Eye (tissue), 1 donor: ENCODE data around the gene B3GALNT2.

Experiments
- DNase-seq: peaks from one replicate; pipeline ENCODE4 v3.0.0-alpha.2; 2015

Gene B3GALNT2

DNA sequence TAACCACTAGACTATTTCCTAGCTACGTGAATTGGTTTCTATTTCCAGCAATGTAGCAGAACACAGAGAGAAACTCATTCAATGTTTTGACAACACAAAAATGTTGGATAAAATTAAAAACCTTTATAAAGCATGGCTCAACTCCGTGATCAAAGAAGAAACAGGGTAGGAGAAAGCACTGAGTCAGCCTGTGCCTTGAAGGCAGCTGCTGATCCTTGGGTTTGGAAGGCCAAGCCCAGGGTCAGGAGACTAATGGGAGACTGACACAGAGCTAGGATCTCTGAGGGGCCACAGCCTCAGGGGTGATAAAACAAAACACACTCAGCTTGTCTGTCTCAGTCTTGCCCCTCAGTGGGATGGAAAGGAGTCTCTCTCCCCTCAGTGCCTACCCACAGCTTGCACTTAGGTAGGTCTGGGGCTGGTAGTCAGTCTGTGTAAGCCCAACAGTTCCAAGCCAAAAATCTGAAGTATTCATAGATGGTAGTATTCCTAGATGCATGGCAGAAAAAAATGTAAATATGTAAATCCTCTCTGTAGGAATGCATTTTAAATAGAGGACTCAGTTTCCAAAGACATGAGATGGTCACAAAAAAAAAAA is 53.3 kb downstream of the B3GALNT2 start:
- DNase-seq: no peak

DNA sequence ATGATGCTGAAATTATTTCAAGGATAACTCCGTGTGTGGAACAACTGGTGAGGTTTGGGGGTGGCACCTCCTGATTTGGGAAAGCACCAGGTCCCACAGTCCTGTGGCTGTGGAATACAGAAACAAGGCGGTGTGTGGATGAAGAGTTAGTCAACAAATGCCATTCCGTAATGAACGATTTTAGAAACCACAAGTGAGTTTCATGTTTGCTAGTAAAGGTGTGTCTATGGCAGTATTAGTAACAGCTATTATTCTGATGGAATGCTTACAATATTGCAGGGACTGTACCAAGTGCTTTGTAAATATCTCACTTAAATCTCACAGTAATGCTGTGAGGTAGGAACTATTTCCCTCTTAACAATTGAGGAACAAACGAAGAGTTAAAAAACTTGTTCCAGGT is 53.8 kb downstream of the B3GALNT2 start:
- no peak for DNase-seq

DNA sequence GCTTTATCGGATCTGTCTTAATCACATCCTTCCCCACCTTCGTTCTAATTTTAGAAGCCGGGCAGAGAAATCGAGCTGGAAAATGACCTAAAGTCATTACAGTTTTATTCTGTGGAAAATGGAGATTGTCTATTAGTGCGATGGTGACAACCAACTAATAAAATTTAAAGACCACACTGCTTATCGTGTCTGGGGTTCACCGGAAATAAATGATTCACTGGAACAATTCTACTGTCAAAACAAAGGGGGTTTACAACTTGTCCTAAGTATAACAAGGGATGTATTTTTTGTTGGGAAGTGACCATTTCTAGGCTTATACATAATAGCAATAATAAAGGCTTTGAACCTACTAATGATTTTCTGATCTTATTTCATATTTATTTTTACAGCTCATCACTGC is 55.6 kb downstream of the B3GALNT2 start:
- DNase-seq: no peak

- DNase-seq: no peak
Measured at GRCh38 chr1:235442788-235443429, 61.3 kb downstream of the B3GALNT2 start.

- no peak for DNase-seq
Measured at GRCh38 chr1:235441159-235441685, 63.0 kb downstream of the B3GALNT2 start.

DNA sequence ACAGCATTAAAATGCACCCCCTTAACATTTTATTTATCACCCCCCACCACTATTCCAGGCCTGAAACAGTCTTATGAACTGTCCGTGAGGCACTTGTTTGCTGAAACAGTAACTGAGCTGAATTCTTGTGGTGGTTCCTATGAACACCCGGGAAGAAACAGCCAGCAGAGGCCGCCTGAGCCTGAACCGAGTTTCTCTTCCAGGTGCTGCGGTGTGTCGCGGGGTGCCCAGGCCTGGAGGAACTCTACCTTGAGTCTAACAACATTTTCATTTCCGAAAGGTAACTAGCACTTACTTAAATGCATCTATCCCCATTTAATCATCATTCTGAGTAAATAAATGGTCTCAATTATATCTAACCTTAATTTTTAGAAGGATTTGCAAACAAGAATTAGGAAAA is 70.3 kb downstream of the B3GALNT2 start:
- no peak for DNase-seq

DNA sequence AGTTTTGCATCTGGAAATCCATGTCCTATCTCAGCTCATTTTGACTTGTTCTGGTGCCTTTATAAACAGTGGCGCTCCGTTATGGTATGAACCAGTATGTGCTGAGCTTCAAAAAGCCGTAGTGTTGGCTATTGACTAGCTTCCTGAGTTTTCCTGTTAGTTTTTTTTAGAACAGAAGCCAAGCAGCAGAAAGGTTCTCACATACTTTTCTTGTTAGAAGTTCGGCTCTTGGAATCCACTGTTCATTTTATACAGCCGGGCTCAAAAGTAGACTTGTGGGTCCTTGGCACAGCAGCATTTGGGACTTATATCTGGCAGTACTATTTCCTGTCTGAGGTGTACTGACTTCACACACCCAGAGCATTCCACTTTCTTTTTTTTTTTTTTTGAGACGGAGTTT is 73.3 kb downstream of the B3GALNT2 start:
- no peak for DNase-seq

- DNase-seq: no peak
Measured at GRCh38 chr1:235429143-235429542, 75.1 kb downstream of the B3GALNT2 start.

- DNase-seq: no peak
Measured at GRCh38 chr1:235427447-235427846, 76.8 kb downstream of the B3GALNT2 start.

DNA sequence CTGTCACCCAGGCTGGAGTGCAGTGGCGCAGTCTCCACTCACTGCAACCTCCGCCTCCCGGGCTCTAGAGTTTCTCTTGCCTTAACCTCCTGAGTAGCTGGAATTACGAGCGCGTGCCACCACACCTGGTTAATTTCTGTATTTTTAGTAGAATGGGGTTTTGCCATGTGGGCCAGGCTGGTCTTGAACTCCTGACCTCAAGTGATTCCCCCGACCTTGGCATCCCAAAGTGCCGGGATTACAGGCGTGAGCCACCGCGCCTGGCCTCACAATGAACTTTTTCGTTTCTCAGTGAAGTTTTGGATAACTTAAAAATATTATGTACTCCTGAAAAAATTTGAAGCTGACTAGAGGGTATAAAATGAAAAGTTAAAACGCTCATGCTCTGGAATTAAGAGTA is 77.6 kb downstream of the B3GALNT2 start:
- no peak for DNase-seq

GRCh38 chr1:235426143-235426542 is 78.1 kb downstream of the B3GALNT2 start:
- no peak for DNase-seq

GRCh38 chr1:235425357-235425756 is 78.9 kb downstream of the B3GALNT2 start:
- no peak for DNase-seq

GRCh38 chr1:235424092-235424491 is 80.2 kb downstream of the B3GALNT2 start:
- no peak for DNase-seq

- DNase-seq: no peak
Measured at GRCh38 chr1:235423214-235423652, 81.0 kb downstream of the B3GALNT2 start.

- peak; percentile 48 for DNase-seq
Measured at GRCh38 chr1:235421751-235422150, 82.5 kb downstream of the B3GALNT2 start.

GRCh38 chr1:235417086-235417697 is 87.1 kb downstream of the B3GALNT2 start:
- peak; percentile 90 for DNase-seq

DNA sequence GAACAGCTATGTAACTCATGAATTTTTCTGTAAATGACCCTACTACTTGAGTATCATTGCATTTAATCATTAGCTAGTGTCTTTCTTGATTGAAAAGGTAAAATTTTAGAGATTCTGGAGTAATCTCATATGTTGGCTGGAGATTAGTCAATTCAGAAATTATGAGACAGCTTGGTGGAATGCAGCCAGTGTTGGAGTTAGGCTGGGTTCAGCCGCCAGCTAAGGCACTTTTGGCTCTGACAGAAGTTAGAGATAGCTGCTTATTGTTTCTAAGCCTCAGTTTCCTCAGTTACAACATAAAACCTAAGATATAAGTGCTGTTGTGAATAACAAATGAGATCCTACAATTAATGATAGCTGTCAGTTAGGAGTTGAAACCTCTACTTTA is 87.6 kb downstream of the B3GALNT2 start:
- DNase-seq: no peak

DNA sequence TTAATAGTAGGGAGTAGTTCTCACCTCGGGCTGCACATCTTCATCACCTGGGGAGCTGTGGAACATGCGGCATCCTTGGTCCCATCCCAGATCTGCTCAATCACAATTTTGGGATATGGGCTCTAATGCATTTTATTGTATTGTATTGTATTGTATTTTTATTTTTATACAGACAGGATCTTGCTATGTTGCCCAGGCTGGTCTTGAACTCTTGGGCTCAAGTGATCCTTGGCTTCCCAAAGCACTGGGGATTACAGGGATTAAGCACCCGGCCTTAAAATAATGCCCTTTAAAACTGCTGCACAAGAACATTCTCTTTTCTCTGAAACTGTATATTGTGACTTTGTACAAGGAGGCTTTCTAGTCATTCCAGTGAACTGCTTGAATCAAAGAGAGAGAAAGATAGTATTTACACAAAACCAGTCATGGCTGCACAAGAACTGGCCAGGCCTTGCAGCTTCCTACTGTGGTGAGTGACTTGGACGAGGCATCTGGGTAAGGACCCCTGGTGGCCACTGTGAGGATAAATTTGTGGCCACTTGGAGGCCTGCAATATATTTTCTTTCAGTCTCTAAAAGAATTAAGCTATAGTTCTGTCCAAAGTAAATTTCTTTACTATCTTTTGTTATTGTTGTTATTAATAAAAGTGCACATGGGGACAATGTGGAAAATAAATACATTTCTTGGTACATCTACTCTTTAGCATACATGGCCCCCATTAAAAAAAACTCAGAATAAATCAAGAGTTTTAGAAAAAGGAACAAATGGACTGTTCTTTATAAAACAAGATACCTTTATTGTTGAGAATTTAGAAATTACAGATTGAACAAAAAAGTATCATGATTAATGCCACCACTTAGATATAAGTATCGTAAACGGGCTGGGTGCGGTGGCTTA is 89.0 kb downstream of the B3GALNT2 start:
- DNase-seq: peak; percentile 66

DNA sequence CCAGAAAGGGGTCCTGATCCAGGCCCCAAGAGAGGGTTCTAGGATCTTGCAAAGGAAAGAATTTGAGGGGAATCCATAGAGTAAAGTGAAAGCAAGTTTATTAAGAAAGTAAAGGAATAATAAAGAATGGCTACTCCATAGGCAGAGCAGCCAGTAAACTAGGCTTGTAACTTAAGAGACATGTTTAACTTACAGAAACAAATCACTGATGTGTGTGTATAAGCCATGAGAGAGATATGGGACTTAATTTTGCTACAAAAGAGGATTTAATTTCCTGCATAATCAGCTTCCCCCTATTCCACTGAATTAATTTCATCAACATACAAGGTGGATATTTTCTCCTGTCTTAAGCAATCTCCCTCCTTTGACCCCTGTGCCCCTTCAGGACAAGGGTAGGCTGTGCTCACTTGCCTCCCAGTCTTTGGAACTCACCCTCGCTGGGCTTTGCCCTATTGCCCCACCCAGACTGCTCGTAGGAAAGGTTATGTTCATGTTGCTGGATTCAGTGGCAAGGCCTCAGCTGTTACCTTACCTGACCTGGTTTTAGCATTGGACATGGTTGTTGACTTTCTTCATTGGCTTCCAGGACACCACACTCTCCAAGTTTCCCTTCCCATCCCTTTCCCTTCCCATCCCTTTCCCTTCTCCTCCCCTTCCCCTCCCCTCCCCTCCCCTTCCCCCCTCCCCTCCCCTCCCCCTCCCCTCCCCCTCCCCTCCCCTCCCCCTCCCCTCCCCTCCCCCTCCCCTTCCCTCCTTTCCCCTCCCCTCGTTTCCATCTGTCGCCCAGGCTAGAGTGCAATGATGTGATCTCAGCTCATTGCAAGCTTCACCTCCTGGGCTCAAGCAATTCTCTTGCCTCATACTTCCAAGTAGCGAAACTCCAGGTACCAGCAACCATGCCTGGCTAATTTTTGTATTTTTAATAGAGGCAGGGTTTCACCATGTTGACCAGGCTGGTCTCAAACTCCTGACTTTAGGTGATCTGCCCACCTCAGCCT is 92.5 kb downstream of the B3GALNT2 start:
- no peak for DNase-seq

GRCh38 chr1:235410467-235410866 is 93.8 kb downstream of the B3GALNT2 start:
- DNase-seq: no peak

- no peak for DNase-seq
Measured at GRCh38 chr1:235409042-235409820, 95.0 kb downstream of the B3GALNT2 start.
